GM18951 (cell line): ENCODE data around the gene ISL2.

Experiments used
- POLR2A ChIP-seq: IDR thresholded peaks from 4 replicates; pipeline ENCODE4 v1.6.1; 2011; ENCODE audit warnings: mild to moderate bottlenecking; ENCODE audit not compliant: insufficient read length, insufficient read depth; ENCODE audit errors: extremely low read depth
- in situ Hi-C: fragments of 300-500 bp; cut with MboI; formaldehyde crosslinking; loops from one replicate; pipeline ENCODE4 v1.12.0; 2022; ENCODE audit warnings: low sequenced_read_pairs, mixed read lengths, inconsistent platforms; ENCODE audit not compliant: unreplicated experiment

Gene ISL2

DNA sequence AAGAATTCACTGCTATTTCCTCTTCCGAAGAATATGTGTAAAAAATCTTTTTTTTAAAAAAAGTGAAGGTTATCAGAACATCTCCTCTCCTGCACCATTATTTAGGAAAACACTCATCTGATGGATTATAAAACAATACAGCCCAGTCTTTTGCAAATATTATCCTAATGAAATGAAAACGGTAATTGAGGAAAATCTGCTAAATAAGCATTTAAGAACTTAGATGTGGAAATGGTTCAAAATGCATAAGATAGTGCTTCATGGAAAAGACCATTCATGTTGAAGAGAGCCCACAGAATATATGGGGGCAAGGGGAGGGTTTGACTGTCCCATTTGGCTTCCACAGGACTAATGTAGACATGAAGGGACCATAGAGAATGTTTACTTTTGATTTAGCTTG, 47.8 kb downstream of the ISL2 start:
- no peak for TF ChIP-seq POLR2A

DNA sequence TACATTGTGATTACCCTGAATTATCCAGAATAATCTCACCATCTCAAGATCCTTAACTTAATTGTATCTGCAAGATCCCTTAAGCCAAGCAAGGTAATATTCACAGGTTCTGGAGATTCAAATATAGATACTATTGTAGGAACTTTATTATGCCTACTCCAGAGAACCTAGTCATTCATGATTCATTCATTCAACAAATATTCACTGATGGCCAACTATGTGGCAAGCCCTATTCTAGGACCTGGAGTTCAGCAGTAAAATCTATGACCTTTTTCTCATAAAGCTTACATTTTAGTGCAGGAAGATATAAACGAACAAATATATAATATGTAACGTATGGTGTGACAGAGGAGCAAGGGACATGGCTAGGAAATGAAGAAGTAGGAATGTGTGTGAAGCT, 49.6 kb downstream of the ISL2 start:
- in situ Hi-C loops, result no loop called here
- TF ChIP-seq POLR2A, result no peak

More for the DNA sequence above, 47.8 kb downstream of the ISL2 start:
- in situ Hi-C loops, result no loop called here

DNA sequence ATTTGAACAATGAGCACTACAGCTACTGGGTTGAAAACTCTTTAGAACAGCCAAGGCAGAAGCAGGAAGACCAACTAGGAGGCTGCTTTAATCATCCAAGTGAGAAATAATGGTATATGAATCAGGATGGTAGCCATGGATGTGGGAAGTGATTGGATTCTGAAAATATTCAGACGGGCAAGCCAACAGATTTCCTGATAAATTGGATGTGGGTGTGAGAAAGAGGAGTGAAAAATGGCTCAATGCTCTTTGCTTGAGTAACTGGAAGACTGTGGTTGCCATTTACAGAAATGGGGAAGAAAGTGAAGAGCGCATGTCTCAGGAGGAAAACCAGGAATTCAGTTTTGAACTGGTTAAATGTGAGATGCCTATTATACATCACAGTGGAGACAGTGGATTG, 50.4 kb downstream of the ISL2 start:
- TF ChIP-seq POLR2A, result no peak

DNA sequence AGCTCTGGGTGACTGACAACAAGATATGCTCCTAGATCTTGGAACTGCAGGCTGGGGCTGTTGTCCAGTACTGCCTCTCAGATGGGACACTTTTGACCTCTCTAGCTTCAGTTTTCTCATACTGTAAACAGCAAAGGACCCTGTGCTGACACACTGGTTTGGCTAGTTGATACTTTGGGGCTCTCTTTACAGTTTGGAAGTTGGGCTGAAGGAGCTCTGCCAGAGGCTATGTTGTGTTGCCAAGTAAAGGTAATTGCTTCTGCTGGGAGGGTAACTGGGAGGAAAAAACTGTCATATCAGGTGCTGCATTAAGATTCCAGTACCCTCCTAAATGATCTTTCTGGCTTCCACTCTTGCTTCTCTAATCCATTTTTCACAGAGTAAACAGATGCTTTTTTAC, 54.0 kb downstream of the ISL2 start:
- TF ChIP-seq POLR2A, result no peak
- in situ Hi-C loops, result loop anchor here (10.0 kb wide), 1 partner anchor 134 kb away; no protein-coding TSS in a partner anchor

More for the DNA sequence above, 50.4 kb downstream of the ISL2 start:
- in situ Hi-C loops, result no loop called here

GRCh38 chr15:76391309-76391708, 54.7 kb downstream of the ISL2 start:
- in situ Hi-C loops, result loop anchor here (10.0 kb wide), 1 partner anchor 133 kb away; no protein-coding TSS in a partner anchor

GRCh38 chr15:76391847-76392246, 55.3 kb downstream of the ISL2 start:
- TF ChIP-seq POLR2A, result no peak
- in situ Hi-C loops, result loop anchor here (10.0 kb wide), 1 partner anchor 133 kb away; no protein-coding TSS in a partner anchor

More at GRCh38 chr15:76391309-76391708, 54.7 kb downstream of the ISL2 start:
- TF ChIP-seq POLR2A, result no peak
